K562 (cell line): ENCODE data around the gene MCM3. TPM values are rescaled to one million over a fixed set of nuclear protein-coding genes. Genes with fewer than 3 reads are reported as not detected.

ENCODE experiments used
- CCNT2 ChIP-seq: IDR thresholded peaks from 2 replicates; pipeline ENCODE4 v1.6.1; 2011; ENCODE audit warnings: borderline replicate concordance, low read depth, mild to moderate bottlenecking, moderate library complexity, mixed read lengths, low read length; ENCODE audit not compliant: insufficient read length; ENCODE audit errors: extremely low read depth
- COPS2 ChIP-seq: fragments of 450-650 bp; conservative IDR thresholded peaks from 2 replicates; pipeline ENCODE4 v1.6.1; 2016; ENCODE audit warnings: mild to moderate bottlenecking, moderate library complexity
- ELF1 ChIP-seq: fragments of 200-800 bp; sonication (Bioruptor generic); IDR thresholded peaks from 2 replicates; pipeline ENCODE4 v1.6.1; 2016; ENCODE audit warnings: missing genetic modification characterization, missing compliant biosample characterization
- ESRRB ChIP-seq: fragments of 250-450 bp; sonication (Bioruptor Pico); IDR thresholded peaks from 2 replicates; pipeline ENCODE4 v1.5.0; 2020; ENCODE audit warnings: mild to moderate bottlenecking, moderate library complexity, borderline replicate concordance
- HEY1 ChIP-seq: fragments of 250-450 bp; sonication (Bioruptor Pico); IDR thresholded peaks from 2 replicates; pipeline ENCODE4 v1.5.0; 2020; ENCODE audit warnings: mild to moderate bottlenecking, moderate library complexity, borderline replicate concordance
- KLF13 ChIP-seq: fragments of 450-650 bp; IDR thresholded peaks from 2 replicates; pipeline ENCODE4 v1.6.1; 2016; ENCODE audit warnings: missing genetic modification characterization, low read depth, mild to moderate bottlenecking, missing compliant biosample characterization, moderate library complexity, borderline replicate concordance
- NR2F6 ChIP-seq: fragments of 450-650 bp; formaldehyde crosslinking; IDR thresholded peaks from 2 replicates; pipeline ENCODE4 v1.4.0; 2020; ENCODE audit warnings: mild to moderate bottlenecking
- PML ChIP-seq: IDR thresholded peaks from 2 replicates; pipeline ENCODE4 v1.6.1; 2012; ENCODE audit warnings: low read length, inconsistent platforms
- POLR3A ChIP-seq: IDR thresholded peaks from 2 replicates; pipeline ENCODE4 v1.6.1; 2011; ENCODE audit warnings: borderline replicate concordance, mild to moderate bottlenecking, moderate library complexity; ENCODE audit not compliant: insufficient read length, insufficient read depth; ENCODE audit errors: extremely low read depth
- SIN3B ChIP-seq: fragments of 450-650 bp; IDR thresholded peaks from 2 replicates; pipeline ENCODE4 v1.6.1; 2017; ENCODE audit warnings: low read depth, mild to moderate bottlenecking, moderate library complexity
- TCF3 ChIP-seq: sonication (generic); formaldehyde crosslinking; IDR thresholded peaks from 2 replicates; pipeline ENCODE4 v1.4.0; 2020; ENCODE audit warnings: mild to moderate bottlenecking, missing genetic modification reagents
- TFAP4 ChIP-seq: sonication (generic); formaldehyde crosslinking; IDR thresholded peaks from 2 replicates; pipeline ENCODE4 v1.8.0; 2022; ENCODE audit warnings: missing genetic modification reagents, mild to moderate bottlenecking, moderate library complexity, borderline replicate concordance
- THRB ChIP-seq: fragments of 450-650 bp; formaldehyde crosslinking; conservative IDR thresholded peaks from 2 replicates; pipeline ENCODE4 v1.4.0; 2022; ENCODE audit warnings: mild to moderate bottlenecking, missing genetic modification characterization
- ZBTB49 ChIP-seq: sonication (generic); formaldehyde crosslinking; IDR thresholded peaks from 2 replicates; pipeline ENCODE4 v1.8.0; 2022; ENCODE audit warnings: missing genetic modification reagents, mild to moderate bottlenecking, borderline replicate concordance
- ZNF133 ChIP-seq: fragments of 250-450 bp; sonication (Bioruptor Pico); IDR thresholded peaks from 2 replicates; pipeline ENCODE4 v1.4.0; 2020; ENCODE audit warnings: mild to moderate bottlenecking
- ZNF175 ChIP-seq: fragments of 200-800 bp; sonication (Bioruptor generic); IDR thresholded peaks from 2 replicates; pipeline ENCODE4 v1.6.1; 2016; ENCODE audit warnings: low read depth, mild to moderate bottlenecking, missing genetic modification characterization, missing compliant biosample characterization
- ZNF232 ChIP-seq: sonication (generic); formaldehyde crosslinking; IDR thresholded peaks from 2 replicates; pipeline ENCODE4 v1.8.0; 2022; ENCODE audit warnings: mild to moderate bottlenecking, missing genetic modification reagents
- ZNF778 ChIP-seq: fragments of 450-650 bp; formaldehyde crosslinking; IDR thresholded peaks from 2 replicates; pipeline ENCODE4 v1.4.0; 2020; ENCODE audit warnings: mild to moderate bottlenecking, moderate library complexity
- polyA plus RNA-seq, 8 experiments: library from polyadenylated mRNA; depleted of rRNA in 4 of 8; stranded (reverse) in 5 of 8; unstranded in 3 of 8; fragments of >200 nt; fragmentation: Nextera tagmentation in 2 of 8; fragmentation: Illumina TruSeq in 1 of 8; extraction: Ambion mirVana in 2 of 8; extraction: Trizol in 1 of 8; gene quantifications; 2 replicates each; pipeline versions ENCODE4 v1.2.1 to v1.2.3, GENCODE V29; 2011 to 2014; ENCODE audit warnings: inconsistent platforms in 1 of 8, missing spikeins in 1 of 8
- total RNA-seq, 7 experiments: library from RNA; depleted of rRNA in 6 of 7; stranded (reverse); fragments of >200 nt in 6 of 7; fragmentation: Illumina TruSeq in 2 of 7; extraction: Trizol in 2 of 7; gene quantifications; 2 replicates each; pipeline versions ENCODE4 v1.2.1 to v1.2.3, GENCODE V29; 2011 to 2021; ENCODE audit warnings: low replicate concordance in 1 of 7
- TF ChIP-seq, protein P1 (sequence below): IDR thresholded peaks from 2 replicates; pipeline ENCODE4 v1.6.1; 2016; ENCODE audit warnings: missing genetic modification characterization, missing compliant biosample characterization
- TF ChIP-seq, protein P2 (sequence below): sonication (generic); formaldehyde crosslinking; IDR thresholded peaks from 2 replicates; pipeline ENCODE4 v1.8.1; 2023; ENCODE audit warnings: mild to moderate bottlenecking, missing genetic modification reagents, moderate library complexity

The MCM3 gene
- total and polyA plus RNA-seq, 9 of the 15 experiments (the other 6 are each of a cell fraction or from before 2014, with no cell fraction given), result 76.1 to 270 (median 250) TPM

DNA sequence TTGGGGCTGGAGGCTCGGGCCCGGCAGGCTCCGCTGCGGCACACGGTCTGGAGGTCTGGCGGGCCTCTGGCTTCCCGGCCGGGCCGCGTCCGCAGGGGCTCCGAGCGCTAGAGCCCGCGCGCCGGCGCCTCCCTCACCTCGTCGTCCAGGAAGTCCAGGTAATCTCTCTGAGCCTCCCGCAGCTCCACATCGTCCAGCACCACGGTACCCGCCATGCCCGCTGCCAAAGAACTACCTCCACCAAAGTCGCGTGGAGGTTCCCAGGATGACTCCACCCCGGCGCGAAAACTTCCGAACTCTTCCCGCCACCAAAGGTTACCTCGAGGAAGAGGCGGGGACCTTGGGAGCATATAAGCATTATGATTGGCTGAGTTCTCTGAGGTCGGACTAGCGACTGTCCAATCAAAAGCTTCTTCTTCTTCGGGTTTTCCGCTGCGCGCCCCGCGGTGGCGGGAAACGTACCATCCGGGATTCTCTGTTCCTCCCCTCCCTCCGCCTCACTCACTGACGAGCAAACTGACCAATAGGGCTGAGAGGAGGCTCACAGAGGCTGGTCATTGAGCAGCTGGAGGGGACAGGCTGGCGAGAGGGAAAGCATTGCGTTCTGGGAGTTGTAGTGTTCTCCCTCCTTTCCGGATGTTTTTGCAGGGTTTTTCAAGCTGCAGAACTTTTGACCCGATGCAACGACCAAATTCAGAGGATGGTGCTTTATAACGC, at the start of gene MCM3 (continued):
- TF ChIP-seq ZNF778 (CRISPR knock-in tag), result no peak
- TF ChIP-seq SIN3B, result no peak
- no peak for TF ChIP-seq ESRRB (CRISPR knock-in tag)
- no peak for TF ChIP-seq ZNF175 (CRISPR knock-in tag)
- 0 out of 2 replicates have a peak, but pooled peaks have one; percentile 5 for TF ChIP-seq TCF3 (CRISPR knock-in tag)
- TF ChIP-seq PML, result peak; percentile 59; the same call in 1 of the 2 replicates
- TF ChIP-seq ZBTB49, result no peak
- no peak for TF ChIP-seq HEY1 (CRISPR knock-in tag)
- TF ChIP-seq NR2F6 (CRISPR knock-in tag), result no peak
- peak; percentile 100 for TF ChIP-seq TFAP4 (CRISPR knock-in tag)
- TF ChIP-seq ELF1 (tag), result peak; percentile 87
- no peak for TF ChIP-seq ZNF133 (CRISPR knock-in tag)
- no peak for TF ChIP-seq KLF13
- no peak for TF ChIP-seq POLR3A
- TF ChIP-seq CCNT2, result peak; percentile 21
- TF ChIP-seq, protein P1, sequence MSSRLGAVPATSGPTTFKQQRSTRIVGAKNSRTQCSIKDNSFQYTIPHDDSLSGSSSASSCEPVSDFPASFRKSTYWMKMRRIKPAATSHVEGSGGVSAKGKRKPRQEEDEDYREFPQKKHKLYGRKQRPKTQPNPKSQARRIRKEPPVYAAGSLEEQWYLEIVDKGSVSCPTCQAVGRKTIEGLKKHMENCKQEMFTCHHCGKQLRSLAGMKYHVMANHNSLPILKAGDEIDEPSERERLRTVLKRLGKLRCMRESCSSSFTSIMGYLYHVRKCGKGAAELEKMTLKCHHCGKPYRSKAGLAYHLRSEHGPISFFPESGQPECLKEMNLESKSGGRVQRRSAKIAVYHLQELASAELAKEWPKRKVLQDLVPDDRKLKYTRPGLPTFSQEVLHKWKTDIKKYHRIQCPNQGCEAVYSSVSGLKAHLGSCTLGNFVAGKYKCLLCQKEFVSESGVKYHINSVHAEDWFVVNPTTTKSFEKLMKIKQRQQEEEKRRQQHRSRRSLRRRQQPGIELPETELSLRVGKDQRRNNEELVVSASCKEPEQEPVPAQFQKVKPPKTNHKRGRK (tag), result no peak
- no peak for TF ChIP-seq COPS2
- TF ChIP-seq, protein P2, sequence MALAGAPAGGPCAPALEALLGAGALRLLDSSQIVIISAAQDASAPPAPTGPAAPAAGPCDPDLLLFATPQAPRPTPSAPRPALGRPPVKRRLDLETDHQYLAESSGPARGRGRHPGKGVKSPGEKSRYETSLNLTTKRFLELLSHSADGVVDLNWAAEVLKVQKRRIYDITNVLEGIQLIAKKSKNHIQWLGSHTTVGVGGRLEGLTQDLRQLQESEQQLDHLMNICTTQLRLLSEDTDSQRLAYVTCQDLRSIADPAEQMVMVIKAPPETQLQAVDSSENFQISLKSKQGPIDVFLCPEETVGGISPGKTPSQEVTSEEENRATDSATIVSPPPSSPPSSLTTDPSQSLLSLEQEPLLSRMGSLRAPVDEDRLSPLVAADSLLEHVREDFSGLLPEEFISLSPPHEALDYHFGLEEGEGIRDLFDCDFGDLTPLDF (CRISPR knock-in tag), result peak; percentile 100
- TF ChIP-seq THRB (CRISPR knock-in tag), result no peak
- 0 out of 2 replicates have a peak, but pooled peaks have one; percentile 58 for TF ChIP-seq ZNF232 (CRISPR knock-in tag)
